SK-MEL-5 (cell line): ENCODE data around the gene REEP1. TPM values are rescaled to one million over a fixed set of nuclear protein-coding genes. Genes with fewer than 3 reads are reported as not detected.
"Not testable (repeated sequence)": the region's sequence is repeated elsewhere in the genome, so short reads cannot be mapped to it uniquely, and the experiment has no call there.

Experiments used
- DNase-seq: peaks from one replicate; pipeline ENCODE4 v3.0.0-alpha.2; 2016; ENCODE audit warnings: low read depth, low spot score
- in situ Hi-C: cut with HindIII; loops from 2 replicates; pipeline ENCODE4 v1.10.0; 2016; ENCODE audit warnings: low sequenced_read_pairs, high pct_unique_total_duplicates, low pct_unique_long_range_greater_than_20kb
- total RNA-seq: library from RNA; depleted of rRNA; stranded (reverse); fragments of >200 nt; shearing (Covaris generic); gene quantifications from 2 replicates; pipeline ENCODE4 v1.2.3, GENCODE V29; 2014

The REEP1 gene
- total RNA-seq, 1 experiment from 2014 or later, result 2.0 TPM

DNA sequence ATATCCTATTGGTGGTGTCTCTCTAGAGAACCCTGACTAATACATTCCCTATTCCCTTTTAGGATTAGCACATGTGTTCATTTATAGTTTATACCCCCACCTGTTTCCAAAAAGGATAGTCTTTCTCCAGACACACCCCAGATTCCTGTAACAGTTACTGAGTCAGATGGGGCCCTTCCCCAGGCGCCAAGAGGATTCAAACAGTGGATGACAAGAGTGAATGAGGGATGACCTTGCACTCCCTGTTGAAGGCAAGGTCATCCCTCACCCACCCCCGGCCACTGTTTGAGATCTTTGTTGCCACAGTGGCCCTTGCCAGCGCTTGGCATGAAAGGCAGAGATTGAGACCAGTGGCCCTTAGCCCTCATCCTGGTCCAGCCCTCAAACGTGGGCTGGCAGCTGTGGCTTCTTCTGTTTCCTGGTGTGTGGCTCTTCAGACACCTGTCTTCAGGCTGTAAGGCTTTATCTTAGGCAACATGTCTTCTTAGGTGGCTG is 15.3 kb upstream of the REEP1 start:
- no peak for DNase-seq
- in situ Hi-C loops, result no loop called here

DNA sequence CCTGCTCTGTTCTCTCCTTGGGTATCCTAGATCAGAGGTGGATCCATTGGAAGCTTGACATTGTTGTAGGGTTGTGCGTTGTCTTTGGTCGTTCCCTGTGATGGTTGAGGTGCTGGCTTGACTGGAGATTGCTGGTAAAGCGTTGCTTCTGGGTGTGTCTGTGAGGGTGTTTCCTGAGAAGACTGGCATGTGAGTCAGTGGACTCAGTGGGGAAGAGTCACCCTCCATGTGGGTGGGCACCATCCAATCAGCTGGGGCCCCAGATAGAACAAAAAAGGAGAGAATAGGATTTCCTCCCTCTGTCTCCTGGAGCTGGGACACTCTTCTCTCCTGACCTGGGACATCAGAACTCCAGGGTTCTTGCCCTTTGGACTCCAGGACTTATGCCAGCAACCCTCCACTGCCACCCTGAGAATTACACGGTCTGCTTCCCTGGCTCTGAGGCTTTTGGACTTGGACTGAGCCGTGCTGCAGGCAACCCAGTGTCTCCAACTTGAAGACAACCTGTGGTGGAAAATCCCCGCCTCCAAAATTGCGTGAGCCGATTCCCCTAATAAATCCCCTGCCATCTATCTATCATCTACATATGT is 14.8 kb upstream of the REEP1 start:
- in situ Hi-C loops, result no loop called here
- no peak for DNase-seq

DNA sequence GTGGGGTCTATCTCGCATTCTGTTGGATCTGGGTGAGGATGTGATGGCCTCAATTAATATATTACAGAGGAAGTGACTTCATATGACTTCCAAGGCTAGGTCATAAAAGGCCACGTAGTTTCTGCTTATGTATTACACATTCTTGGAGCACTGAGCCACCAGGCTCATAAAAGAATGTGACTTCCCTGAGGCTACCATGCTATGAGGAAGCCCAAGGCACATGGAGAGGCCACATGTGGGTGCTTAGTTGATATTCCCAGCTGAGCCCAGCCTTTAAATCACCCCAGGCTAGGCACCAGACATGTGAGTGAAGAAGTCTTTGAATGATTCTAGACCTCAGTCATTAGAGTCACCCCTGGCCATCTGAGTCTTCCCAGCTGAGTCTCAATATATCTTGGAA is 13.3 kb upstream of the REEP1 start:
- in situ Hi-C loops, result no loop called here
- no peak for DNase-seq

DNA sequence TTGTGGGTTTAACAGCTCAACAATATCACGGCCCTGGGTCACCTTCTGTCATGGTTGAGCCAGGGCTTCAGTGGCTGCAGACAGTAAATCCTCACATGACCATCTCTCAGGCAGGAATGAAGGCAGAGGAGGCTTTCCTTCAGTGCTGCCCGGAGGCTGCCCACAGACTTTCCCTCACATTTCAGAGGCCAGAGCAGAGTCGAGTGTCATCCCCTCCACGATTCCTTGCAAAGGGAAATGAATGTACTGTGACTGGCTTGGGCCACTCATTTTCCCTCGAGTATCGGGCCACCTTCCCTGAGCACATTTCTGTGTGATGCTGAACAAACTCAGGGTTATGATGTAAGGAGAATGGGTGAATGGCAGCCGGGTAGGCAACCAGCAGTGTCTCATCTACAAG is 10.0 kb upstream of the REEP1 start:
- no peak for DNase-seq
- in situ Hi-C loops, result no loop called here

DNA sequence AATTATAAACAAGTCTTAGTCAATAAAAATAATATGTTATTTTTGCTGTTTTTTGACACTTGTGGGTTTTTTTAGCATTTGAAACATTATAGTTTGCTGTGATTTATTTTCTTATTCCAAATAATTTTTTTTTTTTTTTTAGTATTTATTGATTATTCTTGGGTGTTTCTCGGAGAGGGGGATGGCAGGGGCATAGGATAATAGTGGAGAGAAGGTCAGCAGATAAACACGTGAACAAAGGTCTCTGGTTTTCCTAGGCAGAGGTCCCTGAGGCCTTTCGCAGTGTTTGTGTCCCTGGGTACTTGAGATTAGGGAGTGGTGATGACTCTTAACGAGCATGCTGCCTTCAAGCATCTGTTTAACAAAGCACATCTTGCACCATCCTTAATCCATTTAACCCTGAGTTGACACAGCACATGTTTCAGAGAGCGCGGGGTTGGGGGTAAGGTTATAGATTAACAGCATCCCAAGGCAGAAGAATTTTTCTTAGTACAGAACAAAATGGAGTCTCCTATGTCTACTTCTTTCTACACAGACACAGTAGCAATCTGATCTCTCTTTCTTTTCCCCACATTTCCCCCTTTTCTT is 8.5 kb upstream of the REEP1 start:
- DNase-seq, in situ Hi-C loops: not testable (repeated sequence)

DNA sequence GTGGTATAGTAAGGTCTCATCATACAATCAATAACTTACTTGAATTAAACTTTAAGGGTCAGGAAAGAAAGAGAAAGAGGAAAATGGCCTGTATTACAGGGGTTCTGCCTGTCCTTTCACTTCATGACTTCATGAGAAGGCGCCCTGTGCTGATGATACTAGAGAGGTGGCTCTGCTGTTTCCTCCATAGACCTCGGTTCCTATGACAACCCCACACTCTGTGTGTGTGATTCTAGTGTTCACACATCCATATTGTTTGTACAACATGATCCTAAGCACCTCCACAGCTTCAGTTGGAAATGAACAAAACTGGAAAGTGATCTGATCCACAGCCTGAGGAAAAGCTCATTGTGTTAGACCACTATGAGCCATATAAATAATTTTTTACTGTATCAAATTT is 7.0 kb upstream of the REEP1 start:
- in situ Hi-C loops, result no loop called here
- DNase-seq, result no peak

DNA sequence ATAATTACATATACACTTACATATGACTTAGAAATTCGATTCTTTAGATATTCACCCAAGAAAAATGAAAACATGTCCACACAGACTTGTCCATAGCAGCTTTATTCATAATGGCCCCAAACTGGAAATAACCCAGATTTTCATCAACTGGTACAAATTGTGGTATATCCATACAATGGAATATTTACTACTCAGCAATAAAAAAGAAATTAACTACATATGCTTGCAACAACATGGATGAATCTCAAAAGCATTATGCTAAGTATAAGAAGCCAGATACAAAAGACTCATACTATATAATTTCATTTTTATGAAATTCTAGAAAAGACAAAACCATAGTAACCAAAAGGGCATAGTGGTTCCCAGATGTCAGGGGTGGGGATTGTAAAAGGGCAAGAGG is 5.1 kb upstream of the REEP1 start:
- in situ Hi-C loops, result no loop called here
- no peak for DNase-seq

DNA sequence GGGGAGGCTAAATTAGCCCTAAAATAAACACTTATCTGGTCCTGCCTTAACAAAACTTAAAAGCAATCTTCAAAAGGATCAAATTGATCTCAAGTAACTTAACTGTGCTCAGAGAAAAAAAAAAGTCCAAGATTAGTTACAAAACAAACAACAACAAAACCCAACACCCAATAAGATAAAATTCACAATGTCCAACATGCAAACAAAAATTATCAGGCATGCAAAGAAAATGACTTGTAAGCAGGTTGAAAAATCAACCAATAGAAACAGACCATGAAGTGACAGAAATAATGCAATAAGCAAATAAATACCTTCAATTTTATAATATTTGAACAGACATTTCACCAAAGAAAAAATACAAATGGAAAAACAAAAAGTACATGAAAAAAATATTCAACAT is 4.0 kb upstream of the REEP1 start:
- in situ Hi-C loops, result no loop called here
- no peak for DNase-seq

DNA sequence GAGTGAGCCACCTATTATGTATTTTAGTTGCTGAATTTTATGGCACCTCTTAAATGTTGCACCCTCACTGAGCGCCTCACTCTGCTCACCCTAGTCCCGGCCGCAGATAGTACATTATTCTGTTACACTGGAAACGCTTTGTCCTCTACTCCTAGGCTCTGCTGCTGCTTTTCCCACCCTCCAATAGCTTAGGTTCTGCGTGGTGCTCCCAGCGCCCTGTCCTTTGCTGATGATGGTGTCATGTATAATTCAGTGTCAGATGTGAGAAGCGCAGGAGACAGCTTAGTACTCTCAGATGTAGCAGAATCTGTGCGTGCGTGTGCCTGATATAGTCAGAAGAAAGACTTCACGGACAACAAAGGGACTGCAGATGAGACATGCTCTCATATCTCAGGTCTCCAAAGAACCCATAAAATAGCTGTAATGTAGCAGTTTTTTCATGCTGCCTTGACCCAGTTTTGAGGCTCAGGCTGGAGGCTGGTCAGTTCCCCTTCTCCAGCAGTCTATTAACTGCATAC is 1.4 kb upstream of the REEP1 start:
- DNase-seq, result no peak
- in situ Hi-C loops, result no loop called here

DNA sequence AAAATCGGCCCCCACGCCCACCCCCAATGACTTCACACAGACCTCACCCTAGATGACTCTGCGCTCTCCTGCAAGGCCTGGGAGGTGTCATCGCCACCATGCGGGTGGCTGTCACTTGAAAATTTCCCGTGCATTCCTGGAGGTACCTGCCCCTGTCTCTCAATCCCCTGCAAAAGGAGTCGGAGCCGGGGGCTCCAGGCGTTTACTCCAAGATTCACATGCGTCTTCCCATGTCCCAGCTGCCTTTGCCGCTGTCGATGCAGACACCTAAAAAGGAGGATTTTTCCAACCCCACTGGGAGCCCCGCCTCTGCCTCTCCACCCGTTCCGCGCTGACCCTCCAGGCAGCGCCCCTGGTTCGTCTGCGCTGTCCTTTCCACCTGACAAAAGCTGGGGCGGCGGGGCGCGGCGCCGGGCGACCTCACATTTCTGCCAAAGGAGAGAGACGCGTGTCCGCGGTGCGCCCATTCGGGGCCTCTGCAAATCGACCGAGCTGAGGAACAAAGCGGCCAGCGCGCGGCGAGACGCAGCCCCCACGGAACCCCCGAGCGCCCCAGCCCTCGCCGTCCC is 667 bp downstream of the REEP1 start:
- DNase-seq, result no peak
- in situ Hi-C loops, result no loop called here

DNA sequence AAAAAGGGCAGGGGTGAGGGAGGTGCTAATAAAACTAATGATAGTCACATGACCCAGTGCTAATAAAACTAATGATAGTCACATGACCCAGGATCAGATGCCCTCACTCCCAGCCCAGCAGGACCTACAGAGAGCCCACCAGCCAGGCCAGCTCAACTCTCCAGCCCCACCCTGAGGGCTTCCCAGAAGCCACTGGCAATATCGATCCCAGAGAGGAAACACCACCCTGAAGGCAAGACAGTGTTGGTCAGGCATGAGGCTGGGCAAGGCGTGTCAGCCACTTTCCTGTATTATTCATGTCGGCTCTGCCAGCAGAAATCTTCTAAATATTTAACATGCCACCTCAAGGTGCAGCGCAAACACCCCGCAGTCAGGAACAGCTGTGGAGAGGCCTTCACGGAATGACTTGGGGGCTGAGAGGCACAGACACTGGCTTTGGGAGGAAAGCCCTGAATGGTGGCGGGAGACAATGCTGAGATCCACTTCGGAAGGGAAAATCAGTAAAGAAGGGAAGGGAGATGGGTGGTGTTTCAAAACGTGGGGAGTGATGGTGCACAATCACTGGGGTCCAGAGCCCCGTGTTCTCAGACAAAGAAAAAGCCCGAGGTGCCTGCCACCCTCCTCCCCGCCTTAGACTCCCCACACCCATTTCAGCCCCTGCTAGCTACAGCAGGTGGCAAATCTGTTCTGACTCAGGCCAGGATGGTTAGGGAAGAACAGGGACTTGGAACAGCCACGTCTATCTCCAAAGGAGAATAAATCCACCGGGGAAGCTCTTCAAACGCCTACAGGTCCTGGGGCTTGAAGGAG is 1.4 kb downstream of the REEP1 start:
- in situ Hi-C loops, result no loop called here
- DNase-seq, result no peak

DNA sequence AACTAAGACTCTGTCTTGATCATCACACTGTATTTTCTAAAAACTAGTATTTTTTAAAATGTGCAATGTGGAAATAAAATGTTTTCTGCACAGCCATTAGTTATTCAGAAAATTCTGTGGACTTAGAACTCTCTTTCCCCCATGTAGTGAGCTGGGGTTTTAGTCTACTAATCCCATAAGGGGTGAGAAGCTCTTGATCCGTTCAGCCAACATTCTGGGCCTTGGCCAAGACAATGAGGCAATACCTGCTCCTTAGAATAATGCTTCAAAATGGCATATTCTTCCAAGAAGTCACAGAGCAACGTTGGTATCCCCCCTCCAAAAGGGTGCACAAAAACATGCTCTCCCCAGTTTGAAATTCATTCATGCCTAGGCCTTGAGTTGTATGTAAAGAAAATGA is 4.0 kb downstream of the REEP1 start:
- DNase-seq, result no peak
- in situ Hi-C loops, result no loop called here

DNA sequence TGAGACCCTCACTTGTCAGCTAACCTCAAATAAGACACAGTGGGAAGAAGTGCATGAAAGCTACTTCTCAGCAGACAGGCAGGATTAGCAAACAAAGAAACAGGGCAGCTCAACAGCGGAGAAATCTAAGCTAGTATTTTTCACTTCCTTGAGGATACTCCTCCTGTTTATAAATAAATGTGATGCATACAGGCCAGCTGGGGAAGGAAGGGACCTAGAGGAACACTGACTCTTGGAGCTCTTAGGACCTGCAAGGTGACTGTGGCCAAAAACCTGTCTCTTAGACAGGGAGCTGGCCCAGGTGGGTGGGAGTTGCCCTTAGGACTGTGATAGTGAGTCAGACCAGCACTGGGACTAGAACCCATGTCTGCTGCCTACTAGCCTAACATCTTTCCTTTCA is 4.8 kb downstream of the REEP1 start:
- in situ Hi-C loops, result no loop called here

DNA sequence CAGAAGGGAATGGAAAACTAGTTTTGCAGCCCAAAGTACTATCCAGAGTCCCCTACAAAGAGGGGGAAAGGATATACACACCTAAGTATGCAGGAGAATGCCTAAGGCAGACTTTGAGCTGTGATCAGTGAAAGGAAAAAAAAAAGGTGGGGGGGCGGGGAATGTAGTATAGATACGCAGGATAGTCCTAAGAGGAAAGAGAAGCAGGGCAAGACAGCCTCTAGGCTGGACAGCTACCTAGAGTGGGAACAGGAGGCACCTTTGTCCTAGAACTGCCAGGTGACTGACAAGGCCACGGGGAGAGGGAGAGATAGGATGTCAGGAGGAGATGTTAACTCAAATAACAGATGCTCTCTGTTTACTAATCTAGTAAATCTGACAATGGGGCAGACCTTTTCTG is 6.0 kb downstream of the REEP1 start:
- in situ Hi-C loops, result no loop called here
- no peak for DNase-seq

More for the DNA sequence above, 4.8 kb downstream of the REEP1 start:
- DNase-seq, result no peak

DNA sequence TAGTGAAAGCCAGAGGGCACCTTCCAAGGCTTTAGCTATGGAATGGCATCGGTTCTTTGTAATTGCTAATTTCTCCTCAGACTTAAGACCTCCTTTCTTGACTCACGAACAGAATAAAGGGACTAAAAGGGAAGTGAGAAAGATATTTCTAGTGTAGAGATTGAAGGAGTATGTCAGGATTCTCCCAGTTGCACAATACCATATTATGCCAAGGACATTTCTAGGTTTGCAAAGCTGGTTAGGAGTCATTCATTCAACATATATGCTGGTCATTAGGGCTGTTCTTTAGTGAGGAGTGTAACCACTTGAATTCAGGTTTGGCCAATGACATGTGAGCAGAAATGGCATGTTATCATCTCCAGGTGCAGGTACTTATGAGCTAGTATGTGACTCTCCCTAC is 7.4 kb downstream of the REEP1 start:
- in situ Hi-C loops, result no loop called here
- DNase-seq, result no peak

DNA sequence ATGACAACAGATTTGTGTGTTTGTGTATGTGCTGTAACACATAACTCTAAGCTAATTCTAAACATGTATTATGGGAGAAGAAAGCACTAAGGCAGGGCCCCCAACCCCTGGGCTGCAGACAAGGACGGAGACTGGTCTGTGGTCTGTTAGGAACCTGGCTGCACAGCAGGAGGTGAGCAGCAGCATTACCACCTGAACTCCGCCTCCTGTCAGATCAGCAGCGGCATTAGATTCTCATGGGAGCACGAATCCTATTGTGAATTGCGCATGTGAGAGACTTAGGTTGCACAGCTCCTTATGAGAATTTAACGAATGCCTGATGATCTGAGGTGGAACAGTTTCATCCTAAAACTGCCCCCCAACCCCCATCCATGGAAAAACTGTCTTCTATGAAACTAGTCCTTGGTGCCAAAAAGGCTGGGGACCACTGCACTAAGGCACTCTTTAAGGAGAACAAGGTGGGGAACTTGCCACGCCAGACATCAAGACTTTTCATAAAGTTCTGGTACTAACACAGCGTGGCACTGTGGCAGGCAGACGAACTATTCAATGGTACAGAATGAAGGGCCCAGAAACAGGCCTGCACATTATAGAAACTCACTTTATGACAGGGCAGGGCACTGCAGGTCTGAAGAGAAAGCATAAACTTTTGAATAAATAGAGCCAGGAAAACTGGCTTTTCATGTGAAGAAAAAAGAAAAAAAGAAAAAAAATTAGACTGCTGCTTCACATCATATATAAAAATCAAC is 14.0 kb downstream of the REEP1 start:
- no peak for DNase-seq
- in situ Hi-C loops, result no loop called here

DNA sequence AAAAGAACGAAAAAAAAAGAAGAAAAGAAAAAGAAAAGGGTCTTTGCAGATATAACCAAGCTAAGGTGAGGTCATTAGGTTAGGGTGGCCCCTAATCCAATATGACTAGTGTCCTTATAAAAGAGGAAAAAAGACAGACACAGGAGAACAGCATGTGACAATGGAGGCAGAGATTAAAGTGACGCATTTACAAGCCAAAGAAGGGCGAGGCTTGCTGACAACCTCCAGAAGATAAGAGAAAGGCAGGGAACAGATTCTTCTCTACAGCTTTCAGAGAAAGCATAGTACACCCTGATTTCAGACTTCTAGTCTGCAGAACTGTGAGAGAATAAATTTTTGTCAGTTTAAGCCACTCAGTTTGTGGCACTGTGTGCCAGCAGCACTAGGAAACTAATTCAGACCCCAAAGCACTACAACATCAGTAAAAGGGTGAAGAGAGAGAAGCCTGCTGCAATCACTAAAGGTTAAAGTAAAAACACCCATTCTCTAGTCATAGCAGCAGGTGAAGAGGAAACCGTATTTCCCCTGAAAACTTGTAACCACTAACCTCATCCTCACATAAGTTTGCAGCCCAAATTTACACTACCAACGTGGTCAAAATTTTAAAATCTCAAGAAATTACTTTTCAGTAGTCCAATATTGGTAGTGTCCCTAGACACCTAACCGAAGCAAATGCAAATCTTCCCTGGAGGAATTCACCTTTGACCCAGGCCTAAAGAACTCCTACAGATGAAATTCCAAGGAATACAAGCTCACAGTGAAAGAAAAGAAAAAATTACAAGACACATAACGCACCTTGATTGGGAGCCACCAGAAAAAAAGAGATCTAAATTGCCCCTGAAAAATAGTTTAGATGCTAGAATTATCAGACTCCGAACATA is 17.5 kb downstream of the REEP1 start:
- in situ Hi-C loops, result no loop called here
- DNase-seq, result no peak
